K562 (cell line): ENCODE measurements around the gene DRG1. TPM values are rescaled to one million over a fixed set of nuclear protein-coding genes. Genes with fewer than 3 reads are reported as not detected.

ENCODE experiments used
- ATAC-seq: fragments of 200-7000 bp; cut with Tn5 transposase; 3 replicates; pipeline ENCODE4 v1.9.1; 2020; ENCODE audit warnings: moderate library complexity
- BruUV-seq: library from RNA; stranded (reverse); fragments of 400-500 nt; replicated peaks from 2 replicates; lab custom pipeline; 2021; lab: Mats Ljungman, UMichigan
- CTCF ChIA-PET: fragments of 300-600 bp; formaldehyde crosslinking; extraction: SDS; loops from one replicate; lab custom pipeline; 2021; ENCODE audit warnings: low intra/inter-chr PET ratio; lab: Yijun Ruan, JAX
- POLR2A ChIA-PET: fragments of 300-600, 350-650 bp; sonication (Branson Sonifier 250); formaldehyde crosslinking; extraction: SDS; loops from one replicate; lab custom pipeline; 2021; ENCODE audit warnings: antibody characterized with exemption, inconsistent platforms; lab: Yijun Ruan, JAX
- DNase-seq, 4 experiments: peaks; one replicate each; pipeline versions ENCODE4 v3.0.0 to v3.0.0-alpha.2; 2011 to 2018; ENCODE audit warnings: low spot score in 3 of 4, mixed read lengths in 3 of 4; ENCODE audit errors: extremely low read depth in 1 of 4
- FAIRE-seq: peaks from 2 replicates; lab custom pipeline; 2011; peaks lifted over from hg19 to GRCh38; lab: Jason Lieb, UNC
- H2AFZ ChIP-seq: 2 replicates; pipeline ENCODE4 v1.6.0; 2011; ENCODE audit warnings: low read depth, low read length, control low read depth, inconsistent platforms
- H3K27ac ChIP-seq: fragments of 200-600 bp; 3 replicates; pipeline ENCODE4 v1.8.0; 2011; ENCODE audit warnings: low read depth, mild to moderate bottlenecking, control low read depth, inconsistent platforms, low read length, moderate library complexity, mixed read lengths; ENCODE audit errors: extremely low read depth
- H3K27me3 ChIP-seq, 2 experiments: fragments of 300-600 bp in 1 of 2; 2 replicates in 1 of 2; 3 replicates in 1 of 2; pipeline versions ENCODE4 v1.6.0 to v1.8.0; 2011; ENCODE audit warnings: inconsistent platforms in 2 of 2, low read length in 2 of 2, mild to moderate bottlenecking in 1 of 2, mixed read lengths in 1 of 2, moderate library complexity in 1 of 2; ENCODE audit not compliant: control insufficient read depth in 2 of 2, insufficient read depth in 2 of 2
- H3K36me3 ChIP-seq: fragments of 300-600 bp; 3 replicates; pipeline ENCODE4 v1.8.0; 2011; ENCODE audit warnings: mild to moderate bottlenecking, low read length, inconsistent platforms; ENCODE audit not compliant: control insufficient read depth, insufficient read depth
- H3K4me1 ChIP-seq, 2 experiments: fragments of 200-600 bp in 1 of 2; replicated peaks in 1 of 2; 2 replicates in 1 of 2; 3 replicates in 1 of 2; pipeline versions ENCODE4 v1.5.1 to v1.8.0; 2011; ENCODE audit warnings: inconsistent platforms in 2 of 2, low read length in 2 of 2, mild to moderate bottlenecking in 1 of 2, mixed read lengths in 1 of 2, moderate library complexity in 1 of 2; ENCODE audit not compliant: control insufficient read depth in 2 of 2, insufficient read depth in 2 of 2
- H3K4me2 ChIP-seq: 2 replicates; pipeline ENCODE4 v1.6.1; 2011; ENCODE audit warnings: low read length, control low read depth, inconsistent platforms, mixed read lengths; ENCODE audit not compliant: insufficient read depth
- H3K4me3 ChIP-seq: fragments of 200-600 bp; sonication (generic), shearing (Covaris generic); 2 replicates; pipeline ENCODE4 v1.5.1; 2016; ENCODE audit warnings: control low read depth, inconsistent platforms
- H3K79me2 ChIP-seq: fragments of 200-600 bp; 3 replicates; pipeline ENCODE4 v1.8.0; 2011; ENCODE audit warnings: low read length, inconsistent platforms; ENCODE audit not compliant: control insufficient read depth, insufficient read depth
- H3K9ac ChIP-seq, 2 experiments: 2 replicates each; pipeline versions ENCODE4 v1.6.0 to v1.6.1; 2011; ENCODE audit warnings: low read depth in 2 of 2, low read length in 2 of 2, control low read depth in 1 of 2, inconsistent platforms in 1 of 2, mild to moderate bottlenecking in 1 of 2, mixed read lengths in 1 of 2; ENCODE audit not compliant: insufficient read depth in 1 of 2
- H3K9me1 ChIP-seq: one replicate; pipeline ENCODE4 v1.6.0; 2011; ENCODE audit warnings: inconsistent platforms, mild to moderate bottlenecking, low read length, moderate library complexity; ENCODE audit not compliant: control insufficient read depth, insufficient read depth
- H3K9me3 ChIP-seq: replicated peaks from 2 replicates; pipeline ENCODE4 v1.5.1; 2011; ENCODE audit warnings: low read depth, low read length, inconsistent platforms; ENCODE audit not compliant: control insufficient read depth, insufficient read depth
- H4K20me1 ChIP-seq: replicated peaks from 2 replicates; pipeline ENCODE4 v1.6.1; 2011; ENCODE audit warnings: low read length, inconsistent platforms, mixed read lengths; ENCODE audit not compliant: control insufficient read depth, insufficient read depth
- ATF2 ChIP-seq: sonication (generic); formaldehyde crosslinking; IDR thresholded peaks from 2 replicates; pipeline ENCODE4 v1.8.1; 2022; ENCODE audit warnings: missing genetic modification reagents
- FUS ChIP-seq: fragments of 200-400 bp; formaldehyde crosslinking; optimal IDR thresholded peaks from 2 replicates; pipeline ENCODE3; 2017; ENCODE audit warnings: low read depth, low read length
- MCM7 ChIP-seq, 2 experiments: fragments of 450-650 bp; IDR thresholded peaks; 2 replicates each; pipeline ENCODE4 v1.6.1; 2016 to 2018
- MYNN ChIP-seq, 2 experiments: sonication (generic); formaldehyde crosslinking in 1 of 2; IDR thresholded peaks; 2 replicates each; pipeline versions ENCODE4 v1.5.0 to v1.6.1; 2016 to 2020; ENCODE audit warnings: antibody characterized with exemption in 1 of 2, missing genetic modification reagents in 1 of 2
- OTX1 ChIP-seq: fragments of 450-650 bp; formaldehyde crosslinking; IDR thresholded peaks from 2 replicates; pipeline ENCODE4 v1.4.0; 2022; ENCODE audit warnings: mild to moderate bottlenecking
- PHB ChIP-seq: fragments of 250-450 bp; sonication (Bioruptor Pico); IDR thresholded peaks from 2 replicates; pipeline ENCODE4 v1.5.0; 2021
- POLR2B ChIP-seq: fragments of 450-650 bp; IDR thresholded peaks from 2 replicates; pipeline ENCODE4 v1.6.1; 2018; ENCODE audit warnings: low read depth; ENCODE audit not compliant: partially characterized antibody
- ZNF324 ChIP-seq: fragments of 250-450 bp; sonication (Bioruptor Pico); IDR thresholded peaks from 2 replicates; pipeline ENCODE4 v1.4.0; 2020; ENCODE audit warnings: mild to moderate bottlenecking
- ZNF444 ChIP-seq: fragments of 250-450 bp; sonication (Bioruptor Pico); IDR thresholded peaks from 2 replicates; pipeline ENCODE4 v1.4.0; 2020; ENCODE audit warnings: mild to moderate bottlenecking, moderate library complexity
- ZNF445 ChIP-seq: fragments of 250-450 bp; sonication (Bioruptor Pico); IDR thresholded peaks from 2 replicates; pipeline ENCODE4 v1.4.0; 2020; ENCODE audit warnings: low read depth, mild to moderate bottlenecking, moderate library complexity
- WGBS: fragments of 100-300 bp; shearing (Covaris generic); methylation state at CpG from one replicate; pipeline ENCODE4 v1.1.6; 2016; ENCODE audit warnings: low coverage, mixed read lengths; ENCODE audit not compliant: insufficient coverage; ENCODE audit errors: missing lambda C conversion rate; 5-methylcytosine and 5-hydroxymethylcytosine counted together
- in situ Hi-C: fragments of 300-500 bp; cut with MboI; formaldehyde crosslinking; loops from 4 replicates; pipeline ENCODE4 v1.15.0; 2018; ENCODE audit warnings: inconsistent platforms, mixed read lengths
- intact Hi-C: fragments of 100-400 bp; cut with micrococcal nuclease; formaldehyde crosslinking; loops from 2 replicates; pipeline ENCODE4 v1.14.2; 2022
- polyA plus RNA-seq, 8 experiments: library from polyadenylated mRNA; depleted of rRNA in 4 of 8; stranded (reverse) in 5 of 8; unstranded in 3 of 8; fragments of >200 nt; fragmentation: Nextera tagmentation in 2 of 8; fragmentation: Illumina TruSeq in 1 of 8; extraction: Ambion mirVana in 2 of 8; extraction: Trizol in 1 of 8; gene quantifications; 2 replicates each; pipeline versions ENCODE4 v1.2.1 to v1.2.3, GENCODE V29; 2011 to 2014; ENCODE audit warnings: inconsistent platforms in 1 of 8, missing spikeins in 1 of 8
- total RNA-seq, 7 experiments: library from RNA; depleted of rRNA in 6 of 7; stranded (reverse); fragments of >200 nt in 6 of 7; fragmentation: Illumina TruSeq in 2 of 7; extraction: Trizol in 2 of 7; gene quantifications; 2 replicates each; pipeline versions ENCODE4 v1.2.1 to v1.2.3, GENCODE V29; 2011 to 2021; ENCODE audit warnings: low replicate concordance in 1 of 7

The DRG1 gene
- total and polyA plus RNA-seq, 9 of the 15 experiments (the other 6 are each of a cell fraction or from before 2014, with no cell fraction given): 76.4 to 211 (median 93.3) TPM

- no peak overlapping the region for H3K9ac ChIP-seq
- H3K36me3 ChIP-seq: no peaks in the 10 kb centered on the region
- no peaks in the 10 kb centered on the region for H3K9me1 ChIP-seq
- POLR2A ChIA-PET: no interaction called here
- H3K4me2 ChIP-seq: no peak overlapping the region
- WGBS: 0% methylated on average over 1 of the region's 1 CpG
- no peak for DNase-seq
- no peaks in the 10 kb centered on the region for H4K20me1 ChIP-seq
- no peaks in the 10 kb centered on the region for H3K9me3 ChIP-seq
- FAIRE-seq: no peak
- no peaks in the 10 kb centered on the region for H3K27me3 ChIP-seq
- intact Hi-C loops: no loop called here
- H3K4me1 ChIP-seq: no peaks in the 10 kb centered on the region; a peak in 1 of 5 replicates
- H3K79me2 ChIP-seq: no peaks in the 10 kb centered on the region
- BruUV-seq: no TSS peak
- TF ChIP-seq ZNF324 (no peak), ZNF445 (CRISPR knock-in tag) (no peak), FUS (no peak), OTX1 (CRISPR knock-in tag) (no peak), POLR2B (no peak), ZNF444 (CRISPR knock-in tag) (no peak), ATF2 (CRISPR knock-in tag) (no peak), PHB (CRISPR knock-in tag) (no peak), MCM7 (IDR thresholded peaks at IDR 0.05) (no peak), MYNN (IDR thresholded peaks at IDR 0.05) (no peak), MYNN (CRISPR knock-in tag; IDR thresholded peaks at IDR 0.05) (no peak)
- H3K4me3 ChIP-seq: no peak overlapping the region
- CTCF ChIA-PET: no interaction called here
- in situ Hi-C loops: no loop called here
- H2AFZ ChIP-seq: no peak overlapping the region
- H3K27ac ChIP-seq: no peak overlapping the region
- no peak for ATAC-seq
Measured at GRCh38 chr22:31361743-31362142, 37.7 kb upstream of the DRG1 start.
